GM18858 (cell line): ENCODE results near the gene FKBP14.

Experiments
- ATAC-seq: cut with Tn5 transposase; IDR thresholded peaks from one replicate; pipeline ENCODE4 v1.9.1; 2021; ENCODE audit not compliant: unreplicated experiment

Gene FKBP14

DNA sequence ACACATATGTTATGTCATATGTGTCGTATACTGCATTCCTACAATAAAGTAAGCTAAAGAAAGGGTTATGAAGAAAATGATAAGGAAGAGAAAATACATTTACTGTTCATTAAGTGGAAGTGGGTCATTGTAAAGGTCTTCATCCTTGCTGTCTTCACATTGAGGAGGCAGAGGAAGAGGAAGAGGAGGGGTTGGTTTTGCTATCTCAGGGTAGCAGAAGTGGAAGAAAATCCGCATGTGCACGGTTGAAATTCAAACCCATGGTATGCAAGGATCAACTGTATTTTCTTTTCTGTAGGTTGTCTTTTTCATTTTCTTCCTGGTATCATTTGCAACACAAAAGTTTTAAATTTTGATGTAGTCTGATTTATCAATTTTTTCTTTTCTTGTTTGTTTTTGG, 8.0 kb upstream of the FKBP14 start:
- no peak for ATAC-seq

- no peak for ATAC-seq
Observed at GRCh38 chr7:30032310-30033125, 6.0 kb upstream of the FKBP14 start.

DNA sequence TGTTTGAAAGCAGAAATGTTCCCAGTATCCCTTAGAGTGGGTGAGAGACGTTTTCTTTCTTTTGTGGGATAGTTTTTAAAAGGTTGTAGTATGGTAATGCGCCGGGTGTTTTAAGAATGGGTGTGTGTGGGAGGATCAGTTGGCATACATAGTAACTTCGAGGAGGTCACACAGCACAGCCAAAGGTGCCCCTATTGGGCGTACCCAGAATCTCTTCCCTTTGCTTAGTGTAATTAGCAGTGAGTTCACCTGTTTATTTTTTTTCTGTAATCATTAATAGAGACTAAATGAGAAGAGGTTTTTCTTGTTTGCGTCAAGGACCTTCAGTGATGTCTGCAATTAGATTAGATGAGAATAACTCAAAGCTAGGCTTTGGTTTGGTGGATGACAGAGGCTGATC, 3.2 kb upstream of the FKBP14 start:
- no peak for ATAC-seq

DNA sequence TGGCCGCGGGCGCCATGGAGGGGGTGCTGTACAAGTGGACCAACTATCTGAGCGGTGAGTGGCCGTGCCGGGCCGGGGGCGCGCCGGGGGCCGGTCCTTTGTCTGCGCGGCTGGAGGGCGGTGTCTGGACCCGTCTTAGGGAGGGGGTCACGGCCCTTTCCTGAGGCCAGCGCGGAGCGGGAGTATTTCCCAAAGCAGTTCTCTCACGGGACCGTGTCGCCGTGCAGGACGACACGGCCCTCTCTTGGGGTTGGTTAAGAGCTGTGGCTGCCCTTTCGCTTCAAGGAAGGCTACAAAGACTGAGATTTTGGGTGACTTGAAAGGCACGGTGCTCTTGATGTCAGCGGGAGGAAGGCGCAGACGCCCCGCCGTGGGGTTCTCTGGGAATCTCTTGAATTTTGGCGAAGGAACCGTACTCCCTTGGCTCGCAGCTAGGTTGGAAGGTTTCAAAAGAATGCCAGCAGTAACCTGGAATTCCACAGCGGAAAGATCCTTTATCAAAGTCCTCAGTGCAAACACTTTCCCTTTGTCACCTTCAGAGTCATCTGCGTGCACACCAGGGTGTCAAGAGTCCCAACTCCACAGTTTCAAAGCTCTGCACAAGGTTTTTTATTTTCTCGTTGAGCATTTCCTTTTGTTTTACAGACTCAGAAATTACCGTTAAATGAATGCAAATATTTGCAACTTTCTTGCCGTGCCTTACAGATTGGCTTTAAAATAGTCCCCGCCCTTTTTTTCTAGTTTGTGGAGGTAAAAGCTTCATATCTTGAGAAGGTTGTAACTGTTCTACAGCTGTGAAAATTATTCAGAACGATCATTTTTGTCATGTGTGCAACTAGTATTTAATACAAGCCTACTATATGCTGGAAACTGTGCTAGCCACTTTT, 2.5 kb upstream of the FKBP14 start:
- ATAC-seq: peak; percentile 4

GRCh38 chr7:30028216-30028748, 1.8 kb upstream of the FKBP14 start, which contains the start of gene PLEKHA8:
Gene PLEKHA8 (plus strand): TSS chr7:30028412. CDS start chr7:30028763, 351 bp downstream.
- peak; percentile 26 for ATAC-seq

GRCh38 chr7:30027740-30028215, 1.3 kb upstream of the FKBP14 start:
- peak; percentile 0 for ATAC-seq

GRCh38 chr7:30027065-30027456, 559 bp upstream of the FKBP14 start:
- no peak for ATAC-seq

DNA sequence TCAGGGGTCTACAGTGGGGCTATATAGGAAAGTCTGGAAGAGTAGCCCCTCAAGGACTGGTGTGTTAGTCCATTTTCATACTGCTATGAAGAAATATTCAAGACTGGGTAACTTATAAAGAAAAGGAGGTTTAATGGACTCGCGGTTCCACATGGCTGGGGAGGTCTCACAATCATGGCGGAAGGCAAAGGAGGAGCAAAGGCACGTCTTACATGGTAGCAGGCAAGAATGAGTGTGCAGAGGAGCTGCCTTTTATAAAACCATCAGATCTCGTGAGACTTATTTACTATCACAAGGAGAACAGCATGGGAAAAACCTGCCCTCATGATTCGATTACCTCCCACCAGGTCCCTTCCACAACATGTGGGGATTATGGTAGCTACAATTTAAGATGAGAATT, 3.0 kb downstream of the FKBP14 start:
- no peak for ATAC-seq

DNA sequence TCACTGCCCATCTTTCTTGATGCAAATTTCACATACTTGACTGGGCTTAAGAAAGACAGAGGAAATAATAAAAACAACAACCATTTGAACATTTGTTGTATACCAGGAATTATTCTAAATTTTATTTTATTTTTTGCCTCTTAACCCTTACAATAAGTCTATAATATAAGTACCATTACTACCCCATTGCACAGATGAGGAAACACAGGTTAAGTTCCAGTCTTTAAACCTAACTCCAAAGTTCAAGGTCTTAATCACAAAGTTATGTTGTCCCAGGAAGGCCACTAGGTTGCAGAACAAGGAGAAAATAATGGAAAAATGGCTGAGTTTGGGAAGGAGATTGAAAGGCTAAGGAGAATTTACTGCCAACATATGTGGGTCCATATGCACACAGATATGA, 3.5 kb downstream of the FKBP14 start:
- ATAC-seq: no peak

GRCh38 chr7:30020535-30020934, 6.0 kb downstream of the FKBP14 start:
- no peak for ATAC-seq

GRCh38 chr7:30019960-30020359, 6.5 kb downstream of the FKBP14 start:
- ATAC-seq: no peak

- ATAC-seq: no peak
Observed at GRCh38 chr7:30019387-30019786, 7.1 kb downstream of the FKBP14 start.

GRCh38 chr7:30018451-30018850, 8.1 kb downstream of the FKBP14 start:
- no peak for ATAC-seq

DNA sequence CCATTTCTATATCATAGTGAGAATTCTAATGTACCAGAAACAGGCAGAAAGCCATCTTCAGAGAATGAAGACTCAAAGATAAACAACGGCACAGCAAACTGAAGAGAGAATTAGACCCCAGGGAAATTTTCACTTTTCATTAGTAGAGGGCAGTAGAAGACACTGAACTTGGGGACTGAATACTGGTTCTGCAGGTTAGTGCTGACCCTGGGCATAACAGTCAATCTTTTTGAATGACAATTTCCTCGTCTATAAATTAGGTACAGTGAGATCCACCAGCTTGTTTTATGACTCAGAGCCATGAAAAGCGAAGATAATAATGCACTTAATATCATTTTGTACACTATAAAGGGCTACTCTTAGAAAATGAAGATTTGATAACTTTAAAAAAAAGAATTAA, 13.7 kb downstream of the FKBP14 start:
- no peak for ATAC-seq

DNA sequence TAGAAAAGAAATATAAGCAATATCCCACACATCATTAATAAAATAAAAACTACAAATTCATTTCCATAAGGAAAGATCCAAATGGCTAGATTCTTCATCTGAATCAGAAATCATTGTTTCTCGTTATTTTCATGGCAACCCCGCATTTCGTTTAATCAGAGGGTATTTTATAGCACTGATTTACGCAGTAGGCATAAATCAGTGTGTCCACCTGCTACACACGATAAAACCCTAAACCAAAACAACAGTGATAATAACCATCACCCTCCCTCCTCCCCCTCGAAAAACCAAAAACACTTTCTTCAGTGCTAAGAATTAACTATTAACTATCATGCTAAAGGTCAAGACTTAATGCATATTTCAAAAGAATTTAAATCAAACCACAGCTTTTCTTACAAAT, 16.5 kb downstream of the FKBP14 start:
- ATAC-seq: no peak

DNA sequence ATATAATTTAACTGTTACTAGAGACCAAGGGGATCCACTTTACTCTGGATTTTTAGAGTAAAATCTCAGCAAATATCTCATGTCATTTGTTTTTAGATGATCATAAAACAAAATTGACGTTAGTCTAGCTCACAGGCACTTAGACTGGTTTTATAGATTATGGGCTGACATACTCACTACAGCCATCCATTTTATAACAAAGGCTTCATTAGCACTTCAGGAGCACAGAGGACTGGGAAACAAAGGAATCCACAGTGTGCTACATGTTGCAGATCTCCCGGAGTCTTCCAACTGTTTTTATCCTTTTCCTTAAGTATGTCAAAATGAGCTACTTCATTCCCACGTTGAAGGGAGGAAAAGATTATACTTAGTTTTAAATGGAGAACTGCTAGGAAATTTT, 21.0 kb downstream of the FKBP14 start:
- no peak for ATAC-seq

- ATAC-seq: no peak
Observed at GRCh38 chr7:30003098-30003497, 23.4 kb downstream of the FKBP14 start.

DNA sequence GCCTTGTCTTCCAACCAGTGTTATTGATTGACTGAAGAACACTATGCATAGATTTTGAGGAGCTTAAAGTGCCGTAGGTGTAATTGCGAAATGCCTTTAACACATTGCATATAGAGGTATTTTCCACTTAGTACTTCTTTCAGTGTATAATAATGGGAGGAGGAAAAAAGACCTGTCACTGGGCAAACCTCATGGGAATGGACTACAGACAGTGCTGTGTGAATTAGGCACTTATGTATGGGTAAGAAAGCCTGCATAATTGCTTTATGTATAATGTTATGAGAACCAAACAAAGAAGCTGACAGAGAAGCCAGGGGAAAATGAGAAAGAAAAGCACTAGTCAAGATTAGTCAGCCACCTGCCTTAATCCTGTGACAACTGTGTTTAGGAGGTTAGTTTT, 24.5 kb downstream of the FKBP14 start:
- no peak for ATAC-seq

DNA sequence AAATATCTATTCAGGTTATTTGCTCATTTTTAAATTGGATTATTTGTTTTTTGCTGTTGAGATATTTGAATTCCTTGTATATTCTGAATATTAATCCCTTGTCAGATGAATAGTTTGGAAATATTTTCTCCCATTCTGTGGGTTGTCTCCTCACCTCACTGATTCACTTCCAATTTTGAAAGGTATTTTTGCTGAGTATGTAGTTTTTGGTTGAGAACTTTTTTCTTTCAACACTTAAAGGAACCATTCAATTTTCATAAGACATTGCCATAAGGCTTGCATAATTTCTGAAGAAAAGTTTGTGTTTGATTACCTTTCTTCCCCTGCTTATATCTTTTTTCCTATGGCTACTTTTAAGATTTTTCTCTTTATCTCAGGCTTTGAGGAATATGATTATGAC, 28.0 kb downstream of the FKBP14 start:
- ATAC-seq: no peak

- ATAC-seq: no peak
Observed at GRCh38 chr7:29996321-29996720, 30.2 kb downstream of the FKBP14 start.

GRCh38 chr7:29995652-29996051, 30.9 kb downstream of the FKBP14 start:
- ATAC-seq: no peak

- ATAC-seq: no peak
Observed at GRCh38 chr7:29993140-29993539, 33.4 kb downstream of the FKBP14 start.
